ENCODE results near the gene CCT5.
"Not testable (repeated sequence)": the region's sequence is repeated elsewhere in the genome, so short reads cannot be mapped to it uniquely, and the experiment has no call there.

CCT5 gene

GRCh38 chr5:10297646-10298204 is 47.6 kb downstream of the CCT5 start:
- no peak overlapping the region for H3K4me3 ChIP-seq (ENCODE audit: low read depth, low read length)

- no peak overlapping the region for H3K4me3 ChIP-seq (ENCODE audit: low read depth, low read length)
Measured at GRCh38 chr5:10300246-10300645, 50.2 kb downstream of the CCT5 start.

GRCh38 chr5:10301266-10301665 is 51.2 kb downstream of the CCT5 start:
- no peak overlapping the region for H3K4me3 ChIP-seq (ENCODE audit: low read depth, low read length)

- H3K4me3 ChIP-seq (ENCODE audit: low read depth, low read length), result no peak overlapping the region
Measured at GRCh38 chr5:10301842-10302610, 51.9 kb downstream of the CCT5 start.

- H3K4me3 ChIP-seq (ENCODE audit: low read depth, low read length), result no peak overlapping the region
Measured at GRCh38 chr5:10303201-10303600, 53.1 kb downstream of the CCT5 start.

- H3K4me3 ChIP-seq (ENCODE audit: low read depth, low read length), result no peak overlapping the region
Measured at GRCh38 chr5:10303699-10304170, 53.7 kb downstream of the CCT5 start.

- H3K4me3 ChIP-seq (ENCODE audit: low read depth, low read length), result no peak overlapping the region
Measured at GRCh38 chr5:10304932-10305331, 54.9 kb downstream of the CCT5 start.

- no peak overlapping the region for H3K4me3 ChIP-seq (ENCODE audit: low read depth, low read length)
Measured at GRCh38 chr5:10306114-10306513, 56.0 kb downstream of the CCT5 start.

GRCh38 chr5:10306806-10307205 is 56.7 kb downstream of the CCT5 start:
- peak overlapping the region; percentile 70 for H3K4me3 ChIP-seq (ENCODE audit: low read depth, low read length)

GRCh38 chr5:10307206-10308148 is 57.4 kb downstream of the CCT5 start, which contains the start of gene CMBL:
TSS of gene CMBL (minus strand) at chr5:10307902. CDS start at chr5:10290762, 17,140 bp downstream.
- H3K4me3 ChIP-seq (ENCODE audit: low read depth, low read length), result peak within 1 kb of the TSS; percentile 70

- no peak overlapping the region for H3K4me3 ChIP-seq (ENCODE audit: low read depth, low read length)
Measured at GRCh38 chr5:10308844-10309243, 58.8 kb downstream of the CCT5 start.

- H3K4me3 ChIP-seq (ENCODE audit: low read depth, low read length), result no peak overlapping the region
Measured at GRCh38 chr5:10310066-10310779, 60.1 kb downstream of the CCT5 start.

- H3K4me3 ChIP-seq (ENCODE audit: low read depth, low read length), result not testable (repeated sequence)
Measured at GRCh38 chr5:10310835-10311570, 60.9 kb downstream of the CCT5 start.

GRCh38 chr5:10311595-10312425 is 61.7 kb downstream of the CCT5 start:
- H3K4me3 ChIP-seq (ENCODE audit: low read depth, low read length), result no peak overlapping the region

- H3K4me3 ChIP-seq (ENCODE audit: low read depth, low read length), result no peak overlapping the region
Measured at GRCh38 chr5:10315201-10315600, 65.1 kb downstream of the CCT5 start.
